Esophagus muscularis mucosa (tissue), 3 donors: ENCODE data around the gene HCAR2.

Source experiments
- CTCF ChIP-seq, 3 experiments: fragments of 200-600 bp in 2 of 3; fragments of 450-650 bp in 1 of 3; sonication (generic) in 2 of 3; IDR thresholded peaks; one replicate each; pipeline ENCODE4 v1.5.1; 2017 to 2019; ENCODE audit warnings: antibody characterized with exemption in 3 of 3, mild to moderate bottlenecking in 2 of 3, moderate library complexity in 1 of 3
- POLR2A ChIP-seq: fragments of 450-650 bp; IDR thresholded peaks from one replicate; pipeline ENCODE4 v1.6.1; 2017; ENCODE audit warnings: antibody characterized with exemption, moderate library complexity, mild to moderate bottlenecking, low read depth
- POLR2AphosphoS5 ChIP-seq, 2 donors: sonication (generic); formaldehyde crosslinking; IDR thresholded peaks; one replicate each; pipeline ENCODE4 v1.6.1; 2017; ENCODE audit warnings: antibody characterized with exemption in 2 of 2

DNA sequence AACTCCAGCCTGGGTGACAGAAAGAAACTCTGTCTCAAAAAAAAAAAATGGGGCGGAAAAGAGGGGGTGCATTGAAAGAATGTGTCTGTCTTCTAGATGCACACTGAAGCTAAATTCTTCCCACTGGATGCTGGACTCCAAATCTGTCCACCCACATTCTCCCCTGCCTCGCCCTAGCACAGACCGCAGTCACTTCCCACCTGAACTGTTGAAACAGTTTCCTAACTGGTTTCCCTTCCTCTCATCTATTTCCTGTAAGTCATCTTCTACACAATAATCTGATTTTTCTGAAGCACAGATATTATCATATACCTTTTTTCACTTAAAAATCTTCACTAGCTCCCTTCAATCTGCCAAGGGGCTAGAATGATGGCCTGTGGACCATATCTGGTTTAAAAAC, 29.0 kb upstream of the HCAR2 start:
- TF ChIP-seq CTCF (IDR thresholded peaks at IDR 0.05) (no peak), POLR2A (no peak), POLR2AphosphoS5 (IDR thresholded peaks at IDR 0.05) (no peak)
